ENCODE results near the gene CEP162.
A peak's percentile ranks its signal among the peaks of the same experiment; 100 is the strongest.
"Not testable (repeated sequence)": the region's sequence is repeated elsewhere in the genome, so short reads cannot be mapped to it uniquely, and the experiment has no call there.

CEP162 gene

GRCh38 chr6:84224251-84224650 lies 3.2 kb downstream of the CEP162 start:
- DNase-seq (ENCODE audit: low read depth), result no peak

GRCh38 chr6:84223608-84224007 lies 3.8 kb downstream of the CEP162 start:
- DNase-seq (ENCODE audit: low read depth), result not testable (repeated sequence)

DNA sequence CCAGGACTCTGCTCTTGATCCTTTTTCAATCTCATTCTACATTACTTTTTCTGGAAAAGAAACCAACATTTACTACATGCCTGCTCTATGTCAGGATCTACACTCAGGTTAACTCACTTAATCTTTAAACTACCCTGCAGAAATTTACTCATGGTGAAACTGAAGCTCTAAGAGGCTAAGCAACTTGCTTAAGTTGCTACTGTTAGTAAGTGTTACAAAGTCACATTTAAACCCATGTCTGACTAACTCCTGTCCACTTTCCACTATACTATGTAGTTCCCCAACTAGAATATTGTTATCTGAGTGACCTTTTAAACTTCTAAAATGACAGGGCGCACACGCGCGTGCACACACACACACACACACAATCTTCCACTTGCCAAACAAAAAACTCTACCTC lies 5.0 kb downstream of the CEP162 start:
- no peak for DNase-seq (ENCODE audit: low read depth)

- no peak for DNase-seq (ENCODE audit: low read depth)
These were observed 6.5 kb downstream of the CEP162 start for GRCh38 chr6:84220809-84221409.

- DNase-seq (ENCODE audit: low read depth), result no peak
These were observed 9.4 kb downstream of the CEP162 start for GRCh38 chr6:84218091-84218490.

DNA sequence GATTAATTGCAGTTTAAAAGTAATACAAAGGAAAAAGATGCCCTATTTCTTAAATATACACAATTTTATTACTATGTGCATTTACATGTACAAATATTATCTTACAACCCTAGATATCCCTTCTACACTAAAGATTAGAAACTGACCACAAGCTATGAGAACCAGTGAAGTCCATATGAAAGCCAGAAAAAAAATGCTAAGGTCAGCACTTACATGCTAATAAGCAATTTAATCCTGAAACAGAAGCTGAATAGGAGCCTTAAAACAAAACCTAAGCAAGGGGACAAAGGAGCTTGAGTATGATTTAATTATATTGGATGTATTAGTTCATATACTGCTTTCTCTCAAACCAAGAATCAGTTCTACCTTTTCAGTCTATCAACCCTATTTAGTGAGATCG lies 14.2 kb downstream of the CEP162 start:
- no peak for DNase-seq (ENCODE audit: low read depth)

DNA sequence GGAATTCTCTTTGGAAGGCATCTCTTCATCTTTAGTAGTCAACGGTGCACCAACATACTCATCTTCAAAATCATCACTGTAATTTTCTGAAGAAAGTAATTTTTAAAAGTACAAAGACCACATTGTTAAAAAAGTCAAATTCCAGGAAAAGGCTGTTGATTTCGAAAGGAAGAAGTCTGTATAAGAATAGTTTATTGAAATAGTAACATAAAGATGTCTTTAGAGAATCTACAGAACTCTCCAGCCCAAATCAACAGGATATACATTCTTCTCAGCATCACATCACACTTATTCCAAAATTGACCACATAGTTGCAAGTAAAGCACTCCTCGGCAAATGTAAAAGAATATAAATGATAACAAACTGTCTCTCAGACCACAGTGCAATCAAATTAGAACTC lies 23.4 kb downstream of the CEP162 start:
- DNase-seq (ENCODE audit: low read depth), result no peak

DNA sequence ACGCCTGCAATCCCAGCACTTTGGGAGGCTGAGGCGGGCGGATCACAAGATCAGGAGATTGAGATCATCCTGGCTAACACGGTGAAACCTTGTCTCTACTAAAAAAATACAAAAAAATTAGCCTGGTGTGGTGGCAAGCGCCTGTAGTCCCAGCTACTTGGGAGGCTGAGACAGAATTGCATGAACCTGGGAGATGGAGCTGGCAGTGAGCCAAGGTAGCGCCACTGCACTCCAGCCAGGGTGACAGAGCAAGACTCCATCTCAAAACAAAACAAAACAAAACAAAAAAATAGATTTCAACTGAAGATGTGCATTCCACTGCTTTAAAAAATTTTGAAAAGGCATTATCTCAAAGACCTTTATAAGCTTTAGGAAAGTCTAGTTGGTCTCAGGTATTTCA lies 27.5 kb downstream of the CEP162 start:
- DNase-seq (ENCODE audit: low read depth), result not testable (repeated sequence)

DNA sequence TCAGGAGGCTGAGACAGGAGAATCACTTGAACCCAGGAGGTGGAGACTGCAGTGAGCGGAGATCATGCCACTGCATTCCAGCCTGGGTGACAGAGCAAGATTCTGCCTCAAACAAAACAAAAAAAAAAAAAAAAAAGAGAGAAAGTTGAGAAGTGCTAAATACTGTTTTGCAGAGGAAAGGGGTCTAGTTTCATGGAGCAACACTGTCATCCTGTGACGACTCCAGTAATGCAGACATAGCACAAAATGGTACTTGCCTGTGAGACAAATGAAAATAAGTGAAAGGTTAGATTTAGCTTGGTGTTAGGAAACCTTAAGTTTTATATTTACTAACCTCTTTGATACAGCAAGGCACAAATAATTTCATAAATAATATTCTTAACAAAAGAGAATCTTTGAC lies 29.7 kb downstream of the CEP162 start:
- no peak for DNase-seq (ENCODE audit: low read depth)

DNA sequence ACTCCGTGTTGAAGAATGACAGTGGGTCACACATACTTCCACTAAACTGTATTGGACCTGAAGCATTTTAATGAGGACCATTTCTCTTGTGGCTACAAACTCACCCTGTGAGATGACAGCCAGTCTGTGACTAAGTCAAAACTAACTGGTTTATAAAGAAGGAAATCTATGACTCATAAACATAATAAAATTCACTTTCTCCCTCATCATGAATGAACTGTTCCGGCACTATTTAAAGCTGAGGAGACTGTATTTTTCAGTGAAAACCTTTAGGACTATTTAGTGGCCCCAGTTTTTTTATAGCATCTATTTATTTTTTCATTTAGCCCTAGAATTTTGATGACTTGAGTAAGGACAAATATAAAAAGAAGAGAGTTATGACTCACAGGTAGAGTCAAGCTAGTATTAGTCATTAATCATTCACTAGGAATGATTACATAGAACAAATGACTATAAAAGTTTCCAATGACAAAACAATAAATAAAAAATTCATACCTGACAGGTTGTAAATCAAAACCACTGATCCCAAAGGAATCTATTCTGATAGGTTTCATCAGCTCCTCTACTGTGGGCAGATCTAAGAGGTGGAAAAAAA lies 34.2 kb downstream of the CEP162 start:
- DNase-seq (ENCODE audit: low read depth), result peak; percentile 53

- DNase-seq (ENCODE audit: low read depth), result no peak
These were observed 35.6 kb downstream of the CEP162 start for GRCh38 chr6:84191802-84192201.

- DNase-seq (ENCODE audit: low read depth), result not testable (repeated sequence)
These were observed 38.1 kb downstream of the CEP162 start for GRCh38 chr6:84189356-84189755.

DNA sequence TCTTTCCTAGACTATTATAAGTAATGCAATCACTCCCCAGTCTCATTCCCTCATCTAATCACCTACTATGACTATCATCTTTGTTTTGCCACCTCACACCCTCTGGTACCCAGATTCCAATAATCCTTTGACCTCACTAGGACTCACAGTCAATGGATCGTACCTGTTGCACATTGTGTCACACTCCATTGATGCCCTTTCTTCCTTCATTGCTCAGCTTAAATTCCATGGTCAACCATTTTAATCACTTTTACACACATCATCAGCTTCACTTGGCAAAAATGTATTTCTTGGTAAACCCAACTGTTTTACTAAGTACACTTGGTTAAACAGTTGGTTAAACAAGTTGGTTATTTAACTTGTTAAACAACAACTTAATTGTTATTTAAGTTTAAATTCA lies 44.0 kb downstream of the CEP162 start:
- no peak for DNase-seq (ENCODE audit: low read depth)

GRCh38 chr6:84182001-84182400 lies 45.4 kb downstream of the CEP162 start:
- no peak for DNase-seq (ENCODE audit: low read depth)

DNA sequence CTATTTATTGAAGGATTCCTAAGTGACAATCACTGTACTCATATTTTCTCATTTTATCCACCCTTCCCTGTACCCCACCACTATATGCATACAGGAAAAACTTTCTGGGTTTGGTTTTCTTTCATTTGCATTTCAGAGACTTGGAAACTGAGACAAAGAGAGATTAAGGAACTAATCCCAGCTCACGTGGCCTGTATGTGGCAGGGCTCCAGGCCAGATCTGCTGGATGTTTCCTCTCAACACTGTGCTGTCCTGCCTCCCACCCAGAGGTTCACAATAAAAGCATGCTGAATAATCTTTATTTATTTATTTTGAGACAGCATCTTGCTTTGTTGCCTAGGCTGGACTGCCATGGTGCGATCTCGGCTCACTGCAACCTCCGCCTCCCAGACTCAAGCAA lies 50.2 kb downstream of the CEP162 start:
- DNase-seq (ENCODE audit: low read depth), result no peak

GRCh38 chr6:84172574-84172973 lies 54.9 kb downstream of the CEP162 start:
- no peak for DNase-seq (ENCODE audit: low read depth)

GRCh38 chr6:84172080-84172479 lies 55.4 kb downstream of the CEP162 start:
- no peak for DNase-seq (ENCODE audit: low read depth)

DNA sequence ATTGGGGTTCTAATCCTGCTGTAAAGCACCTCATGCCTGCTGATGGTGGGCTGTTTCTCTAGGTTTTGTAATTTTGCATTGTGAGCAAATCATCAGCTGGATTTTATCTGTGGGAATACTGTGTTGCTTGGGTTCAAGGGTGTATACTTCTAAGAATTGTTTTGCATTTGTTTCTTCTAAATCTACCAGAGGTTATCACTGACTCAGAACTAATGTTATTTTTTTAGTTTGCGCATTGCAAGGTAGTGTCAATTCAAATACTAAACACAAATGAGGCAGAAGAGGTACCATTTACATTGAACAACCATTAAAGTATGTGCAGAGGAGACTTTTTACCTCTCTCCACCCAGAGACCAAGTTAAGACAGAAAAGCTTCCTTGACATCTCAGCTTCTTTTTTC lies 60.0 kb downstream of the CEP162 start:
- DNase-seq (ENCODE audit: low read depth), result no peak

- no peak for DNase-seq (ENCODE audit: low read depth)
These were observed 61.0 kb downstream of the CEP162 start for GRCh38 chr6:84166395-84166794.

- DNase-seq (ENCODE audit: low read depth), result not testable (repeated sequence)
These were observed 63.1 kb downstream of the CEP162 start for GRCh38 chr6:84164328-84164727.

DNA sequence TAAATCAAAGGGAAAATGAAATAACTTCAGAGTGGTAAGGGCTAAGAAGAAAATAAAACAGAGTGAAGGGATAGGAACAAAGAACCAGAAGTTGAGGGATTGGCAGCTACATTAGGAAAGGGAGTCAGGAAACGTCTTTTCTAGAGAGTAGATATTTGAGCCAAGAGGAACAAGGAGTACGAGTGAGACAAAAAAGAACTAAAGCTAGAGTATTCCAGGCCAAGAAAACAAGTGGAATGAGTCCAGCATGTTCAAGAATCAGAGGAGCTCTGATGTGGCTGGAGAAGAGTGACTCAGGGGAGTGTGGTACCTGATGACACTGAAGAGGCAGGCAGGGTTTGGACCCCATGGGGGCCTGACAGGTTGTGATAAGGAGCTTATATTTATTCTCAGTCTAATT lies 66.3 kb downstream of the CEP162 start:
- no peak for DNase-seq (ENCODE audit: low read depth)

GRCh38 chr6:84156306-84156705 lies 71.1 kb downstream of the CEP162 start:
- DNase-seq (ENCODE audit: low read depth), result no peak

GRCh38 chr6:84151669-84152068 lies 75.8 kb downstream of the CEP162 start:
- DNase-seq (ENCODE audit: low read depth), result no peak

DNA sequence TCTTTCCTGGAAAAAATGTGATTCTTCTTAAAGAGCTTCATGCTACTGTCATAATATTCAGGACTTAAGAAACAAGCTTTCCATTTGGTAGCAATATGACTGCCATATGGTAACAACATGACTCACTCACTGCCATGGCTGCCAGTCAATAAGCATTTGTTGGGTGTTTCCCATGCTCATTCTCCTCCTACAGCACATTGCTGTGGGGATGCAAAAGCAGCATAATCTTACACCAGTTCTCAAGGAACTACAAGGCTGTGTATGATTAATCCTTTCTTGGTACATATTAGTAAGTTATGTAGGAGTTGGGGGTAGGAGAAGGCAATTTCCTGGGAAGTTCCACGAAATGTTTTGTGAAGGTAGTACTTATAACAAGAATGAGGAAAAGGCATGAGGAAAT lies 76.7 kb downstream of the CEP162 start:
- peak; percentile 78 for DNase-seq (ENCODE audit: low read depth)
